H1 (cell line): Measurements from ENCODE around the gene MINPP1. TPM values are rescaled to one million over a fixed set of nuclear protein-coding genes. Genes with fewer than 3 reads are reported as not detected.

Experiments
- CTCF ChIA-PET: fragments of 300-600 bp; sonication (Branson Sonifier 250); formaldehyde crosslinking; loops from one replicate; lab custom pipeline; 2021; ENCODE audit not compliant: partially characterized antibody; lab: Charles Lee
- POLR2A ChIA-PET: fragments of 300-600 bp; sonication (Branson Sonifier 250); formaldehyde crosslinking; loops from one replicate; lab custom pipeline; 2021; ENCODE audit warnings: inconsistent platforms; ENCODE audit not compliant: partially characterized antibody; lab: Charles Lee
- DNase-seq, 2 experiments: peaks; one replicate each; pipeline versions ENCODE4 v3.0.0 to v3.0.0-alpha.2; 2010 to 2022; ENCODE audit warnings: low spot score in 2 of 2, low read depth in 1 of 2, mixed read lengths in 1 of 2
- FAIRE-seq: peaks from 2 replicates; lab custom pipeline; 2011; peaks lifted over from hg19 to GRCh38; lab: Jason Lieb, UNC
- H2AFZ ChIP-seq: 2 replicates; pipeline ENCODE4 v1.8.1; 2012; ENCODE audit warnings: low read length, inconsistent platforms
- H2AK5ac ChIP-seq: 2 replicates; pipeline ENCODE4 v1.6.1; 2013; ENCODE audit warnings: low read depth, low read length
- H2BK120ac ChIP-seq: replicated peaks from 2 replicates; pipeline ENCODE3; 2013; ENCODE audit warnings: low read depth, low read length, inconsistent platforms
- H2BK12ac ChIP-seq: 2 replicates; pipeline ENCODE4 v1.6.1; 2013; ENCODE audit warnings: low read depth, low read length
- H2BK15ac ChIP-seq: 2 replicates; pipeline ENCODE4 v1.6.1; 2013; ENCODE audit warnings: low read length
- H2BK20ac ChIP-seq: 2 replicates; pipeline ENCODE4 v1.6.1; 2013; ENCODE audit warnings: low read length
- H2BK5ac ChIP-seq: 2 replicates; pipeline ENCODE4 v1.6.1; 2013; ENCODE audit warnings: low read depth, low read length
- H3K14ac ChIP-seq: 2 replicates; pipeline ENCODE4 v1.6.1; 2013; ENCODE audit warnings: inconsistent platforms; ENCODE audit not compliant: insufficient read length
- H3K18ac ChIP-seq: 2 replicates; pipeline ENCODE4 v1.6.1; 2013; ENCODE audit warnings: low read length; ENCODE audit errors: extremely low read depth
- H3K23ac ChIP-seq: 2 replicates; pipeline ENCODE4 v1.6.1; 2013; ENCODE audit warnings: inconsistent platforms; ENCODE audit not compliant: insufficient read length
- H3K23me2 ChIP-seq: 2 replicates; pipeline ENCODE4 v1.6.1; 2013; ENCODE audit warnings: low read depth, low read length
- H3K27ac ChIP-seq: 2 replicates; pipeline ENCODE4 v1.6.1; 2011; ENCODE audit warnings: low read depth, low read length, inconsistent platforms
- H3K27me3 ChIP-seq, 4 experiments: replicated peaks in 1 of 4; 1 replicate in 1 of 4; 2 replicates in 3 of 4; pipeline versions ENCODE4 v1.6.1 to v1.8.1; 2011 to 2013; ENCODE audit warnings: low read length in 3 of 4, mild to moderate bottlenecking in 3 of 4, inconsistent platforms in 2 of 4, mixed read lengths in 2 of 4, moderate library complexity in 1 of 4; ENCODE audit not compliant: control insufficient read depth in 3 of 4, insufficient read depth in 3 of 4; ENCODE audit errors: extremely low read depth in 1 of 4
- H3K36me3 ChIP-seq, 4 experiments: 2 replicates each; pipeline versions ENCODE4 v1.6.1 to v1.8.1; 2011 to 2013; ENCODE audit warnings: mild to moderate bottlenecking in 4 of 4, low read length in 3 of 4, moderate library complexity in 2 of 4, control low read depth in 1 of 4, inconsistent platforms in 1 of 4; ENCODE audit not compliant: insufficient read depth in 4 of 4, control insufficient read depth in 2 of 4
- H3K4ac ChIP-seq: replicated peaks from 2 replicates; pipeline ENCODE3; 2013; ENCODE audit warnings: low read length, low read depth, mixed read lengths, inconsistent platforms; ENCODE audit not compliant: insufficient read length
- H3K4me1 ChIP-seq, 4 experiments: replicated peaks in 1 of 4; 1 replicate in 1 of 4; 2 replicates in 3 of 4; pipeline versions ENCODE4 v1.6.1 to v1.8.1; 2011 to 2013; ENCODE audit warnings: low read length in 3 of 4, inconsistent platforms in 2 of 4, mixed read lengths in 1 of 4; ENCODE audit not compliant: insufficient read depth in 4 of 4, control insufficient read depth in 3 of 4
- H3K4me2 ChIP-seq, 2 experiments: 2 replicates each; pipeline versions ENCODE4 v1.6.1 to v1.8.1; 2011 to 2013; ENCODE audit warnings: low read depth in 2 of 2, low read length in 2 of 2, control low read depth in 1 of 2, inconsistent platforms in 1 of 2, mild to moderate bottlenecking in 1 of 2; ENCODE audit not compliant: insufficient read depth in 1 of 2
- H3K4me3 ChIP-seq, 4 experiments: fragments of 200-600, 300-600 bp in 1 of 4; sonication (generic), shearing (Covaris generic), sonication (Bioruptor Twin) in 1 of 4; 2 replicates each; pipeline versions ENCODE4 v1.5.1 to v1.8.1; 2011 to 2016; ENCODE audit warnings: low read length in 4 of 4, low read depth in 3 of 4, control low read depth in 2 of 4, inconsistent platforms in 2 of 4, mild to moderate bottlenecking in 2 of 4, mixed read lengths in 1 of 4, moderate library complexity in 1 of 4; ENCODE audit not compliant: insufficient read depth in 2 of 4; ENCODE audit errors: extremely low read depth in 1 of 4
- H3K56ac ChIP-seq: replicated peaks from 2 replicates; pipeline ENCODE3; 2013; ENCODE audit warnings: low read depth, mild to moderate bottlenecking, mixed read lengths, low read length, inconsistent platforms; ENCODE audit not compliant: insufficient read length
- H3K79me1 ChIP-seq: 2 replicates; pipeline ENCODE4 v1.6.1; 2013; ENCODE audit warnings: low read depth, low read length, control low read depth
- H3K79me2 ChIP-seq, 2 experiments: 2 replicates each; pipeline versions ENCODE4 v1.6.1 to v1.8.1; 2012 to 2013; ENCODE audit warnings: low read length in 2 of 2, mild to moderate bottlenecking in 2 of 2, inconsistent platforms in 1 of 2; ENCODE audit not compliant: insufficient read depth in 2 of 2, control insufficient read depth in 1 of 2
- H3K9ac ChIP-seq, 4 experiments: replicated peaks in 1 of 4; 1 replicate in 1 of 4; 2 replicates in 3 of 4; pipeline versions ENCODE4 v1.6.1 to v1.8.1; 2011 to 2013; ENCODE audit warnings: low read depth in 3 of 4, low read length in 3 of 4, control low read depth in 2 of 4, mild to moderate bottlenecking in 2 of 4, moderate library complexity in 2 of 4, inconsistent platforms in 1 of 4; ENCODE audit errors: extremely low read depth in 1 of 4
- H3K9me3 ChIP-seq, 2 experiments: 2 replicates each; pipeline versions ENCODE4 v1.6.1 to v1.8.1; 2012 to 2013; ENCODE audit warnings: mild to moderate bottlenecking in 2 of 2, moderate library complexity in 2 of 2, control low read depth in 1 of 2, inconsistent platforms in 1 of 2, low read depth in 1 of 2, low read length in 1 of 2, mixed read lengths in 1 of 2; ENCODE audit not compliant: insufficient read depth in 2 of 2
- H4K20me1 ChIP-seq, 2 experiments: replicated peaks in 1 of 2; 2 replicates each; pipeline versions ENCODE3 to v1.8.1; 2011 to 2013; ENCODE audit warnings: inconsistent platforms in 2 of 2, low read length in 2 of 2, mild to moderate bottlenecking in 1 of 2; ENCODE audit not compliant: insufficient read depth in 2 of 2, control insufficient read depth in 1 of 2
- H4K5ac ChIP-seq: 2 replicates; pipeline ENCODE4 v1.6.1; 2013; ENCODE audit warnings: low read length, low read depth, mixed read lengths, inconsistent platforms; ENCODE audit not compliant: insufficient read length
- H4K8ac ChIP-seq: 2 replicates; pipeline ENCODE4 v1.8.0; 2013; ENCODE audit warnings: mild to moderate bottlenecking, moderate library complexity, low read length, inconsistent platforms; ENCODE audit not compliant: insufficient read depth; ENCODE audit errors: extremely low read depth
- H4K91ac ChIP-seq: replicated peaks from 2 replicates; pipeline ENCODE3; 2013; ENCODE audit warnings: low read length, mixed read lengths, inconsistent platforms; ENCODE audit not compliant: insufficient read length
- CEBPB ChIP-seq: IDR thresholded peaks from 2 replicates; pipeline ENCODE4 v1.6.1; 2012; ENCODE audit warnings: low read depth, low read length
- CHD2 ChIP-seq: IDR thresholded peaks from 2 replicates; pipeline ENCODE4 v1.6.1; 2012; ENCODE audit warnings: low read length, improper control_type of control experiment
- EP300 ChIP-seq, 2 experiments: IDR thresholded peaks; 1 replicate in 1 of 2; 2 replicates in 1 of 2; pipeline ENCODE4 v1.6.1; 2011 to 2012; ENCODE audit warnings: low read depth in 2 of 2, low read length in 2 of 2, mild to moderate bottlenecking in 2 of 2, borderline replicate concordance in 1 of 2, inconsistent platforms in 1 of 2, moderate library complexity in 1 of 2
- EZH2 ChIP-seq: fragments of 200-600 bp; sonication (generic); IDR thresholded peaks from 2 replicates; pipeline ENCODE4 v1.7.1; 2012; ENCODE audit warnings: low read depth, mild to moderate bottlenecking, moderate library complexity, low read length, inconsistent platforms; ENCODE audit not compliant: severe bottlenecking
- HDAC2 ChIP-seq, 2 experiments: fragments of 300-600 bp in 1 of 2; sonication (generic) in 1 of 2; IDR thresholded peaks; 2 replicates each; pipeline ENCODE4 v1.6.1; 2011 to 2012; ENCODE audit warnings: low read depth in 2 of 2, low read length in 2 of 2, mild to moderate bottlenecking in 2 of 2, moderate library complexity in 2 of 2, borderline replicate concordance in 1 of 2, inconsistent platforms in 1 of 2
- KDM1A ChIP-seq: fragments of 200-600, 300-600 bp; sonication (generic); IDR thresholded peaks from 2 replicates; pipeline ENCODE4 v1.7.1; 2016; ENCODE audit warnings: mild to moderate bottlenecking, low read length, borderline replicate concordance
- RBBP5 ChIP-seq: IDR thresholded peaks from 2 replicates; pipeline ENCODE4 v1.7.1; 2012; ENCODE audit warnings: low read depth, mild to moderate bottlenecking, inconsistent platforms, low read length, moderate library complexity, borderline replicate concordance
- RFX5 ChIP-seq: IDR thresholded peaks from 2 replicates; pipeline ENCODE4 v1.6.1; 2011; ENCODE audit warnings: low read depth, low read length, improper control_type of control experiment, borderline replicate concordance
- TAF1 ChIP-seq: IDR thresholded peaks from 2 replicates; pipeline ENCODE4 v1.6.1; 2011; ENCODE audit warnings: mild to moderate bottlenecking, low read depth, low read length
- TCF12 ChIP-seq: IDR thresholded peaks from 2 replicates; pipeline ENCODE4 v1.6.1; 2011; ENCODE audit warnings: low read depth, mild to moderate bottlenecking, low read length
- WGBS, 2 experiments: shearing (Covaris generic) in 1 of 2; methylation state at CpG; one replicate each; pipeline versions ENCODE4 v1.1.6 to v1.1.7; 2013 to 2015; ENCODE audit warnings: low lambda C conversion rate in 2 of 2, mixed read lengths in 2 of 2, inconsistent platforms in 1 of 2, low coverage in 1 of 2, missing lambda C conversion rate in 1 of 2; ENCODE audit not compliant: insufficient replicate concordance in 2 of 2, insufficient coverage in 1 of 2, insufficient read length in 1 of 2; ENCODE audit errors: extremely low coverage in 1 of 2, missing lambda C conversion rate in 1 of 2; 5-methylcytosine and 5-hydroxymethylcytosine counted together
- polyA plus RNA-seq, 7 experiments: library from polyadenylated mRNA; depleted of rRNA in 3 of 7; stranded (reverse) in 5 of 7; unstranded in 2 of 7; fragments of >200 nt in 5 of 7; fragments of 200-250 nt in 2 of 7; gene quantifications; 1 replicate in 5 of 7; 2 replicates in 1 of 7; 4 replicates in 1 of 7; pipeline versions ENCODE4 v1.2.1 to v1.2.3, GENCODE V29; 2011 to 2013; ENCODE audit warnings: missing spikeins in 2 of 7, mixed read lengths in 2 of 7
- total RNA-seq: library from RNA; stranded (reverse); fragmentation: NEBNext Ultra II Directional; extraction: Animal tissue kit (Norgen Biotek cat#: 25700); gene quantifications from 2 replicates; pipeline ENCODE4 v1.2.1, GENCODE V29; 2021

MINPP1 gene
- total and polyA plus RNA-seq, 2 of the 8 experiments (the other 6 are each of a cell fraction or from before 2014, with no cell fraction given), result 13.6 to 27.2 TPM

DNA sequence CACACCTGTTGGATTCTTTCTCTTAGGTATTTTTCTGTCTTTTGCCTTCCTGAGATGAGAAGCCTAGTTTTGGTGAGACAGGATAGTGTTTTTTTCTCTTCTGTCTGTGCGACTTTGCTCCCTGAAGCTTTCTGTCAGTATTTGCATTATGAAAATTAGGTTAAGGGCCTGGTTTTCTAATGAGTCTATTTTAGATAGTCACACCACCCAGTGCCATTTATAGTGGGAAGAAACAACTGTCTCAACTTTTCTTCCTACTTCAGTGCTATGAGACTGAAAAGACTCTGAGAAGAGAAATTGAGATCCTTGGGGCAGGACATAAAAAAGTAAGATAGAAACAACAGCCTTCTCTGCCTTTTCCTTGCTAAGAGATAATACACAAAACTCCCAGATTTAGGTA, 53.6 kb downstream of the MINPP1 start:
- Histone ChIP-seq H3K56ac (no peak overlapping the region), H3K4me3 (no peak overlapping the region), H3K23me2 (no peaks in the 10 kb centered on the region), H4K8ac (no peak overlapping the region), H4K20me1 (no peaks in the 10 kb centered on the region), H3K79me2 (no peaks in the 10 kb centered on the region), H2BK12ac (no peak overlapping the region), H3K27ac (no peak overlapping the region), H3K9ac (no peak overlapping the region), H4K5ac (no peak overlapping the region), H3K4ac (no peak overlapping the region), H3K4me2 (no peak overlapping the region; a peak in 1 of 4 replicates), H2BK120ac (no peak overlapping the region), H3K9me3 (no peaks in the 10 kb centered on the region), H3K14ac (no peak overlapping the region), H2BK15ac (no peak overlapping the region), H2AFZ (no peak overlapping the region), H2BK20ac (no peak overlapping the region), H2BK5ac (no peak overlapping the region), H2AK5ac (no peak overlapping the region), H3K4me1 (peaks cover 2 to 9% (median 5%) of the 10 kb centered on the region in 4 experiments; a peak in 4 of 7 replicates), H3K36me3 (peaks cover 0 to under 1% (median 0%) of the 10 kb centered on the region in 4 experiments; a peak in 1 of 8 replicates), H4K91ac (no peak overlapping the region), H3K18ac (no peak overlapping the region), H3K23ac (no peak overlapping the region), H3K27me3 (no peaks in the 10 kb centered on the region), H3K79me1 (no peaks in the 10 kb centered on the region)
- 94% methylated on average over 1 of the region's 1 CpG; no CpG with 5 or more reads in 1 of the 2 experiments for WGBS, 2 experiments
- DNase-seq (no peak), FAIRE-seq (no peak)
- ChIA-PET CTCF (interaction anchor here (0.8 to 1.1 kb wide), 2 partner anchors 10 to 86 kb away, joined by 3 read pairs; no protein-coding TSS in a partner anchor), POLR2A (no interaction called here)
- no peak for TF ChIP-seq EP300 (IDR thresholded peaks at IDR 0.05; ENCODE audit: borderline replicate concordance in 1 of 2, low read depth in 2 of 2, low read length in 2 of 2)
- TF ChIP-seq TAF1, result no peak
- no peak for TF ChIP-seq RFX5
- TF ChIP-seq HDAC2 (IDR thresholded peaks at IDR 0.05; ENCODE audit: borderline replicate concordance in 1 of 2, low read depth in 2 of 2, low read length in 2 of 2), result no peak
- no peak for TF ChIP-seq KDM1A
- no peak for TF ChIP-seq RBBP5
- no peak for TF ChIP-seq CHD2
- no peak for TF ChIP-seq TCF12
- TF ChIP-seq CEBPB, result no peak
- TF ChIP-seq EZH2, result no peak
